ENCODE data around the gene ACTR3. TPM values are rescaled to one million over a fixed set of nuclear protein-coding genes. Genes with fewer than 3 reads are reported as not detected.

Gene ACTR3
- total RNA-seq, 4 donors from 2014 or later = 83.9 to 126 (median 102) TPM

GRCh38 chr2:113846429-113846828 lies 43.5 kb upstream of the ACTR3 start:
- H3K9me3 ChIP-seq = no peaks in the 10 kb centered on the region
- no peaks in the 10 kb centered on the region for H3K36me3 ChIP-seq
- H3K4me1 ChIP-seq = no peaks in the 10 kb centered on the region
- no peak for DNase-seq
- 72 to 84% methylated on average over 2 of the region's 2 CpGs for WGBS, 2 donors
- no peak overlapping the region for H3K4me3 ChIP-seq (replicated peaks in 1 of 3)
- no peak for TF ChIP-seq POLR2A (IDR thresholded peaks at IDR 0.05)
- TF ChIP-seq CTCF (IDR thresholded peaks at IDR 0.05) = no peak
- intact Hi-C loops (cut with DNase I) = no loop called here
- H3K27ac ChIP-seq = no peak overlapping the region
- no peaks in the 10 kb centered on the region for H3K27me3 ChIP-seq

DNA sequence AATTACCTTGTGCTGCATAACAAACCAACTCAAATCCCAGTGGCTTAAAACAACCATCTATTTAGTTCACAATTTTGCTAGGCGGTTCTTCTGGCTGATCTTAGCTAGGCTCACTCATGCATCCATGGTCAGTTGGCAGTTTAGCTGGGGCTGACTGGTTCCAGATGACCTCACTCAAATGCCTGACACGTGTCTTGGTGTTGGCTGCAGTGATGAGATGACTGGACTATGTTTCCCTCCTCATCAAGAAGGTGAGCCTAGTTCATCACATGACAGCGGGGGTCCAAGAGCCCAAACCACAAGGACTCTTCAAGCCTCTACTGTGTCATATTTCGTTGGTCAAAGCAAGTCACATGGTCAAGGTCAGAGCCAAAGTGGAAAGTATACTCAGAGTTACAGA lies 42.7 kb upstream of the ACTR3 start:
- Histone ChIP-seq H3K4me3 (replicated peaks in 1 of 3) (no peak overlapping the region), H3K9me3 (no peaks in the 10 kb centered on the region), H3K27ac (no peak overlapping the region), H3K4me1 (no peaks in the 10 kb centered on the region), H3K27me3 (no peaks in the 10 kb centered on the region), H3K36me3 (no peaks in the 10 kb centered on the region)
- WGBS, 2 donors = 62% methylated on average over 4 of the region's 4 CpGs
- peak; percentile 8 to 23 for DNase-seq
- TF ChIP-seq CTCF (IDR thresholded peaks at IDR 0.05) = no peak
- TF ChIP-seq POLR2A (IDR thresholded peaks at IDR 0.05) = no peak
- intact Hi-C loops (cut with DNase I) = no loop called here

GRCh38 chr2:113848758-113849415 lies 41.0 kb upstream of the ACTR3 start:
- DNase-seq = no peak
- Histone ChIP-seq H3K36me3 (no peaks in the 10 kb centered on the region), H3K27ac (no peak overlapping the region), H3K9me3 (no peaks in the 10 kb centered on the region), H3K4me1 (no peaks in the 10 kb centered on the region), H3K4me3 (replicated peaks in 1 of 3) (no peak overlapping the region), H3K27me3 (no peaks in the 10 kb centered on the region)
- WGBS, 2 donors = 85 to 87% methylated on average over 6 of the region's 6 CpGs
- TF ChIP-seq CTCF (IDR thresholded peaks at IDR 0.05) (no peak), POLR2A (IDR thresholded peaks at IDR 0.05) (no peak)
- intact Hi-C loops (cut with DNase I) = no loop called here

- DNase-seq = no peak
- Histone ChIP-seq H3K4me1 (no peaks in the 10 kb centered on the region), H3K27ac (no peak overlapping the region), H3K27me3 (no peaks in the 10 kb centered on the region), H3K36me3 (no peaks in the 10 kb centered on the region), H3K9me3 (no peaks in the 10 kb centered on the region), H3K4me3 (replicated peaks in 1 of 3) (no peak overlapping the region)
- 88 to 90% methylated on average over 3 of the region's 3 CpGs for WGBS, 2 donors
- no peak for TF ChIP-seq CTCF (IDR thresholded peaks at IDR 0.05)
- TF ChIP-seq POLR2A (IDR thresholded peaks at IDR 0.05) = no peak
- intact Hi-C loops (cut with DNase I) = no loop called here
These were observed 39.2 kb upstream of the ACTR3 start for GRCh38 chr2:113850687-113851086.

DNA sequence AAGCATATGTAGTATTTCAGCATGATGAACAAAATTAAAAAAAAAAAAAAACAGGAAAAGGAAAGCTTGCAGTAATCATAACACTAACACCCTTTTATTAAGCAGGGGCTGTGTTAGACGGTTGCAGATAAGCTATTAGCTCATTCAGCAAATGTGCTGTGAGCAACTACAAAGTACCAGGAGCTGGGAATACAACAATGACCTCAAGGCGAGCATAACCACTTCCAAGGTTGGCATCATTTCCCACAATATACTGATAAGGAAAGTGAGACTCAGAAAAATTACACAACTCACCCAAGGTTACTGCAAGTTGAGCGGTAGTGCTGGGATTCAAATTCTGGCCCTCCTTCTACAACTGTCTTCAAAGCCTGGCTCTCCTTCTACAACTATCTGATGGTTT lies 38.2 kb upstream of the ACTR3 start:
- no peaks in the 10 kb centered on the region for H3K9me3 ChIP-seq
- 58 to 74% methylated on average over 3 of the region's 3 CpGs for WGBS, 2 donors
- no peak for DNase-seq

More for the DNA sequence above, 38.2 kb upstream of the ACTR3 start:
- Histone ChIP-seq H3K27me3 (no peaks in the 10 kb centered on the region), H3K27ac (no peak overlapping the region), H3K4me1 (no peaks in the 10 kb centered on the region), H3K4me3 (replicated peaks in 1 of 3) (no peak overlapping the region), H3K36me3 (no peaks in the 10 kb centered on the region)
- intact Hi-C loops (cut with DNase I) = no loop called here
- TF ChIP-seq POLR2A (IDR thresholded peaks at IDR 0.05) = no peak
- TF ChIP-seq CTCF (IDR thresholded peaks at IDR 0.05) = no peak

Measured in thyroid gland (tissue), 4 donors.